ENCODE results near the gene CTPS1.

Gene CTPS1

DNA sequence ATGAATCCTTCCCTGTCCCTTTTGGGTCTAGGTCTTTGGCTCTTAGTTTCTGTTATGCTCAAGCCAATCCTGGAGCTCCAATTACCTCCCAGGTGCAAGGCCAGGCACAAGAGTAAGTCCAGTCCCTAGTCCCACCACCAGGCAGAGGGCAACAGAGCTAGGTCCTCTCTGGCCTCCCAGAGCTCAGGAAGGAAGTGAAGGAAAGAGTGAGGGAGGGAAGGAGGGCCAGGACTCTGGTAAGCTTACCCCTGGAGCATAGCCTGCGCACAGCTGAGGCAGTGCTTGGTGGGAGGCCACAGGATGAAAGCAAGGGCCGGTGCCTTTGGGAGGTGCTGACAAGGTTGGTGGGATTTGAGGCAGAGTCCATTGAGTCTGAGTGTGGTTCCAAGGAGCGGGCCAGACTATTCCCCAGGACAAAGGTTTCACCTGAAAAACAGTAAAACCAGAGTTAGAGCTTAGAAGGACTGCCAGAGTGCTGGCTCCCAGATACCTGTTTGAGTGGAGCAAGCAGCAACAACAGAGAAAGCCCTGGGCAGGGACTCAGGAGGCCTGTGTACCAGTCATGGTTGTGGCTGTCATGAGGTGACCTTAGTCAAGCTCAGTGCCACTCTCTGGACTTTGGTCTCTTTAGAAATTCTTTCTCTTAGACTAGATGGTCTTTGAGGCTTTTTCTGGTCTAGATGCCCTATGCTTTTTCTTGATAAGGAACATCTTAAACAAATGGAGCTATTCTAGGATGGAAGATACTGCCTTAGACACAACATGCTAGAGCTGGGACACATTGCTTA, 57.8 kb downstream of the CTPS1 start:
- H3K4me3 ChIP-seq (ENCODE audit: insufficient read depth, low read depth, low read length), result no peak overlapping the region
- no peak overlapping the region for H3K27ac ChIP-seq (ENCODE audit: insufficient read depth, low read depth, low read length, poor library complexity, severe bottlenecking)
- 95 to 96% methylated on average over 3 of the region's 3 CpGs for WGBS, 2 experiments
- H3K27me3 ChIP-seq (ENCODE audit: control insufficient read depth, insufficient read depth, low read length, poor library complexity, severe bottlenecking), result no peaks in the 10 kb centered on the region
- H3K36me3 ChIP-seq (ENCODE audit: control insufficient read depth, insufficient read depth, low read length), result no peaks in the 10 kb centered on the region
- no peaks in the 10 kb centered on the region for H3K4me1 ChIP-seq (ENCODE audit: control insufficient read depth, insufficient read depth, low read length)
- H3K9me3 ChIP-seq (ENCODE audit: control insufficient read depth, low read length), result no peaks in the 10 kb centered on the region

DNA sequence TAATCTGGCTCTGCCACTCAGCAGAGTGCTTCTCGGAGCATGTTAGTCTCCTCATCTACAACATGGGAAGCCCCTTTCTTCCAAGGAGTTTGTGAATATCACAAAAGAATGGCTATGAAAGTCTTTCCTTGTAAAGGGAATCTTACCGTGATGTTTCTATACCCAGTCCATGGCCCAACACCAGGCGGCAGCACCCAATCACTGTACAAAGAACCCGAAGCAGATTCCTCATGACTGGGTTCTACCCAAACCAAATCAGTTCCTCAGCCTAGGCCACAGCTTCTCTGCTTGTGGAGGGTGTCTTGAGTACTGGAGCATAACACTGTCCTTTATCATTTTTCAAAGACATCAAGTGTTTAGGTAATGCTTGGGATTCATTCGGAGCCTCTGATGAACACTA, 58.6 kb downstream of the CTPS1 start:
- no peaks in the 10 kb centered on the region for H3K9me3 ChIP-seq (ENCODE audit: control insufficient read depth, low read length)
- H3K36me3 ChIP-seq (ENCODE audit: control insufficient read depth, insufficient read depth, low read length), result no peaks in the 10 kb centered on the region
- no peaks in the 10 kb centered on the region for H3K27me3 ChIP-seq (ENCODE audit: control insufficient read depth, insufficient read depth, low read length, poor library complexity, severe bottlenecking)
- H3K4me1 ChIP-seq (ENCODE audit: control insufficient read depth, insufficient read depth, low read length), result no peaks in the 10 kb centered on the region
- H3K27ac ChIP-seq (ENCODE audit: insufficient read depth, low read depth, low read length, poor library complexity, severe bottlenecking), result no peak overlapping the region
- no peak overlapping the region for H3K4me3 ChIP-seq (ENCODE audit: insufficient read depth, low read depth, low read length)
- 97 to 99% methylated on average over 5 of the region's 5 CpGs for WGBS, 2 experiments

DNA sequence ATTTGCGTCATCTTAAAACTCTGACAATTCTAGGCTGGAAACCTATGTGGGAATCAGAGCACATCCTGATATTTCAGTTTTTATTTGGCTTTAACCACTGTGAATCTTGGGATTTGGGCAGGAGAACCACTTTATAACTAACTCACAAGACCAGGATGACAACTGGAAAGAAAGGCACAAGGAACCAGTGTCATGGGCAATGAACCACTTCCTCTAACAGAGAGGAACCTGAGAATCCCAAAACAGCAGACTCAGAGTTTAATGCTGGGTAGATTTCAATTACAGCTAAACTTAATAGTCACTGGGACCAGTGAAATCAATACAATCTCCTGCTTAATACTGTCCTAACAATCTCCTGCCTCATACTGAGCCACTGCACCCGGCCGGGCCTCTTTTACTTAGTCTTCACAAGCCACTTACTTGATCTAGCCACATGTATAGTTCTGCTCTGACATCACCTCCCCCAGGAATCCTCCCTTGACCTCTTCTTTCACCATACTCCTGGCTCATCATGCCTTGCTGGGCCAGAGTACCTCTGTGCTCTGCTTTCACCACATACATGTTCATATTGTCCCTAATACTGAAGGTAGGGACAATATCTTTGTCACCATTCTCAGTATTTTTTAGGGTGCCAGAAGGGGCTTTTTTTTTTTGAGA, 62.2 kb downstream of the CTPS1 start:
- no peak overlapping the region for H3K4me3 ChIP-seq (ENCODE audit: insufficient read depth, low read depth, low read length)
- H3K27me3 ChIP-seq (ENCODE audit: control insufficient read depth, insufficient read depth, low read length, poor library complexity, severe bottlenecking), result no peaks in the 10 kb centered on the region
- no peaks in the 10 kb centered on the region for H3K9me3 ChIP-seq (ENCODE audit: control insufficient read depth, low read length)
- 93 to 98% methylated on average over 3 of the region's 3 CpGs for WGBS, 2 experiments
- no peak overlapping the region for H3K27ac ChIP-seq (ENCODE audit: insufficient read depth, low read depth, low read length, poor library complexity, severe bottlenecking)
- H3K36me3 ChIP-seq (ENCODE audit: control insufficient read depth, insufficient read depth, low read length), result peaks cover 4% of the 10 kb centered on the region
- H3K4me1 ChIP-seq (ENCODE audit: control insufficient read depth, insufficient read depth, low read length), result no peaks in the 10 kb centered on the region

DNA sequence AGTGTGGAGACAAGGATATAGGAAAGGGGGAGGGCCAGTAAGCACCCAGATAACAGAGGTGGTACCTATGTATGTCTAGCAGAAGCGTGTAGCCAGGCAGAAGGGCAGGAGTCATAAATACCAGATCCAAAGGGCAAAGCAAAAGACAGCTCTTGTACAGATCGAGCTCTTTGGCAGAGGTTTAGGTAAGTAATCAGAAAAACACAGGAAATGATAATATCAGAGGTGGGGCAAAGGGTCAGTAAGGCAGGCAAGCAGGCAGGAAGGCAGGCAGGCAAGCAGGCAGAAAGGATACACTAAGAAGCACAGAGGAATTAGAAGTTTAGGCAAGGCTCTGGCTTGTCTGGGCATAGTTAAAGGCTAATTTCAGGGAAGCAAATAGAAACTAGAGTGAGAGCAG, 64.7 kb downstream of the CTPS1 start:
- Histone ChIP-seq H3K27ac (ENCODE audit: insufficient read depth, low read depth, low read length, poor library complexity, severe bottlenecking) (no peak overlapping the region), H3K4me1 (ENCODE audit: control insufficient read depth, insufficient read depth, low read length) (no peaks in the 10 kb centered on the region), H3K4me3 (ENCODE audit: insufficient read depth, low read depth, low read length) (no peak overlapping the region), H3K9me3 (ENCODE audit: control insufficient read depth, low read length) (no peaks in the 10 kb centered on the region), H3K27me3 (ENCODE audit: control insufficient read depth, insufficient read depth, low read length, poor library complexity, severe bottlenecking) (no peaks in the 10 kb centered on the region), H3K36me3 (ENCODE audit: control insufficient read depth, insufficient read depth, low read length) (peaks cover 6% of the 10 kb centered on the region)
- 89 to 93% methylated on average over 2 of the region's 2 CpGs for WGBS, 2 experiments

DNA sequence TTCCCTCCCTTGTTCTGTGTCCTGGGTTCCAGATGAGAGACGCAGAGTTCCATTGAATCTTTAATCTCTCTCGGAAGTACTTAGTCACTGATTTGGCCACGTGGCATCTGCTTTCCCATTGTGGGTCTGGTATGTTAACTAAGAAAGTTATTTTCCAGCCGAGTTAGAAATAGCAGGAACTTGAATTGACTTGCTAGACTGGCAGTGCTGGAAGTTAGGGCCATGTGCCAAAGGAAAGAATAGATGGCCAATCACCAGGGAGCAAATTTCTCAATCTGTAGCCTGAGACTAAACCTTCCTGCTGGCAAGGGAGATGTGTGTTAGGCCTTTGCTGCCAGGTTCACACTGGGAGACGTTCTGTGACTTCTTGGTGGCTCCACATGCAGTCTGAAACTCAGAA, 66.2 kb downstream of the CTPS1 start:
- 87 to 91% methylated on average over 5 of the region's 5 CpGs for WGBS, 2 experiments
- Histone ChIP-seq H3K4me3 (ENCODE audit: insufficient read depth, low read depth, low read length) (no peak overlapping the region), H3K27ac (ENCODE audit: insufficient read depth, low read depth, low read length, poor library complexity, severe bottlenecking) (no peak overlapping the region), H3K9me3 (ENCODE audit: control insufficient read depth, low read length) (no peaks in the 10 kb centered on the region), H3K36me3 (ENCODE audit: control insufficient read depth, insufficient read depth, low read length) (peaks cover 6% of the 10 kb centered on the region), H3K4me1 (ENCODE audit: control insufficient read depth, insufficient read depth, low read length) (no peaks in the 10 kb centered on the region), H3K27me3 (ENCODE audit: control insufficient read depth, insufficient read depth, low read length, poor library complexity, severe bottlenecking) (no peaks in the 10 kb centered on the region)

DNA sequence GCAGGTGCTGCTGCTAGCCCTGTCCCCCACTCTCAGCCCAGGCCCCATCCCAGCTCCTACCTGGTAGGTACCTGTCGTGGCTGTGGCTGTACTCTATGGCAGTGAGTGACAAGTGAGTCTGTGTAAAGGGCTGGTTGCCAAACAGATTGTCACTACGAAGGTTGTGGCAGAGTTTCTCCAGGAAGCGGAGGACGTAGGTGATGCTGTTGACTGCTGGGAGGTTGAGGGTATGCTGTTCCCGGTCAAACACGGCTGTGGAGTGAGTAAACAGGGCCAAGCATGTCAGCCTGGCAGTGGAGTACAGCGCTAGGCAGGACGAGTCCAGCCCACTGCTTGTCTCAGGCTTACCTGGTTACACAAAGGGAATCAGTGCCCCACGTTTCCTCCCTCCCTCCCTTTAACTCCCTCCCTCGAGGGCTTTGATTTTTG, 66.9 kb downstream of the CTPS1 start:
- 88 to 90% methylated on average over 10 of the region's 10 CpGs for WGBS, 2 experiments
- Histone ChIP-seq H3K27ac (ENCODE audit: insufficient read depth, low read depth, low read length, poor library complexity, severe bottlenecking) (no peak overlapping the region), H3K27me3 (ENCODE audit: control insufficient read depth, insufficient read depth, low read length, poor library complexity, severe bottlenecking) (no peaks in the 10 kb centered on the region), H3K36me3 (ENCODE audit: control insufficient read depth, insufficient read depth, low read length) (peaks cover 6% of the 10 kb centered on the region), H3K9me3 (ENCODE audit: control insufficient read depth, low read length) (no peaks in the 10 kb centered on the region), H3K4me1 (ENCODE audit: control insufficient read depth, insufficient read depth, low read length) (no peaks in the 10 kb centered on the region), H3K4me3 (ENCODE audit: insufficient read depth, low read depth, low read length) (no peak overlapping the region)

DNA sequence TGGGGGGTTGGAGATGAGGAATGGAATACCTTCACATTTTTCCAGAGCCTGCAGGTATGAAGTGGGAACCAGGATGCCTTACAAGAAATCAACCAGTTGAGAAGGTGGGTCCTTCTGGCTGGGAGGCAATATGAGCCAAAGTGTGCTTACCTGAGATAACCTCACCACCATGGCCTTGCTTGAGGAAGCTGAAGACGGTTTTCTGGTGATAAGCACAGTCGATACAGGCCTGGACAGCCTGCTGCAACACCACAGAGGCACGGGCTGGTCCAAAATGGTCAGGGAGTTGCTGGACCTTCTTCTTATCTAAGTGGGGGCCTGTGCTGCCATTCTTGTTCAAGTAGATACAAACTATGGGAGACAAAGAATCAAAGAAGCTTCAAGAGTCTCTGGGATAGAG, 69.0 kb downstream of the CTPS1 start:
- Histone ChIP-seq H3K27ac (ENCODE audit: insufficient read depth, low read depth, low read length, poor library complexity, severe bottlenecking) (no peak overlapping the region), H3K36me3 (ENCODE audit: control insufficient read depth, insufficient read depth, low read length) (peaks cover 6% of the 10 kb centered on the region), H3K4me3 (ENCODE audit: insufficient read depth, low read depth, low read length) (no peak overlapping the region), H3K27me3 (ENCODE audit: control insufficient read depth, insufficient read depth, low read length, poor library complexity, severe bottlenecking) (no peaks in the 10 kb centered on the region), H3K9me3 (ENCODE audit: control insufficient read depth, low read length) (no peaks in the 10 kb centered on the region), H3K4me1 (ENCODE audit: control insufficient read depth, insufficient read depth, low read length) (peaks cover 4% of the 10 kb centered on the region)
- 89 to 92% methylated on average over 3 of the region's 3 CpGs for WGBS, 2 experiments

DNA sequence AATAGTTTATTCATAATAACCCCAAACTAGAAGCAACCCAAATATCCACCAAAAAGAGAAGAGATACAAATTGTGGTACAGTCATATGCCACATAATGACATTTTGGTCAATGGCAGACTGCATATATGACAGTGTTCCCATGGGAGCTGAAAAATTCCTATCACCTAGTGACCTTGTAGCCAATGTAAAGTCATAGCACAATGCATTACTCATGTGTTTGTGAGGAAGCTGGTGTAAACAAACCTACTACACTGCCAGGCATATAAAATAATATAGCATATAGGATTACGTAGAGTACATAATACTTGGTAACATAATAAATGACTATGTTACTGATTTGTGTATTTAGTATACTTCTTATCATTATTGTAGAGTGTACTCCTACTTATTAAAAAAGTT, 71.5 kb downstream of the CTPS1 start:
- Histone ChIP-seq H3K36me3 (ENCODE audit: control insufficient read depth, insufficient read depth, low read length) (peaks cover 6% of the 10 kb centered on the region), H3K9me3 (ENCODE audit: control insufficient read depth, low read length) (no peaks in the 10 kb centered on the region), H3K4me3 (ENCODE audit: insufficient read depth, low read depth, low read length) (no peak overlapping the region), H3K27me3 (ENCODE audit: control insufficient read depth, insufficient read depth, low read length, poor library complexity, severe bottlenecking) (no peaks in the 10 kb centered on the region), H3K27ac (ENCODE audit: insufficient read depth, low read depth, low read length, poor library complexity, severe bottlenecking) (no peak overlapping the region), H3K4me1 (ENCODE audit: control insufficient read depth, insufficient read depth, low read length) (peaks cover 4% of the 10 kb centered on the region)
- no CpG with 5 or more reads among the region's 1 CpG for WGBS, 2 experiments

DNA sequence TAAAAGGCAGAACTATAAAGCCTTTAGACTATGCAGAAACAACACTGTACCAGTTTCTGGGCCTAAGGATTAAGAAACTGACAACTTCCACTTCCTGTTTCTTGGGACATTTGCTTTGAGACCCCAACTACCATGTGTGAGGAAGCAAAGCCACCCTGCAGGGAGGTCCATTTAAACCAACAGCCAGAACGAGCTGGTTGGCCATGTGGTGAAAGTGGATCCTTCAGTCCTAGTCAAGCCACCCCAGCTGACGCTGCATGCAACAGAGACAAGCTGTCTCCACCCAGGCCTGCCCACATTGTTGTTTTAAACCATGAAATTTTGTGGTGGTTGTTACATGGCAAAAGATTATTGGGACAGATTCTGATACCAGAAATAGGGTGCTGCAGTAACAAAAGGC, 73.8 kb downstream of the CTPS1 start:
- WGBS, 2 experiments, result 55 to 61% methylated on average over 2 of the region's 2 CpGs
- Histone ChIP-seq H3K36me3 (ENCODE audit: control insufficient read depth, insufficient read depth, low read length) (no peaks in the 10 kb centered on the region), H3K4me3 (ENCODE audit: insufficient read depth, low read depth, low read length) (no peak overlapping the region), H3K4me1 (ENCODE audit: control insufficient read depth, insufficient read depth, low read length) (peaks cover 8% of the 10 kb centered on the region), H3K9me3 (ENCODE audit: control insufficient read depth, low read length) (no peaks in the 10 kb centered on the region), H3K27ac (ENCODE audit: insufficient read depth, low read depth, low read length, poor library complexity, severe bottlenecking) (peak overlapping the region; percentile 16), H3K27me3 (ENCODE audit: control insufficient read depth, insufficient read depth, low read length, poor library complexity, severe bottlenecking) (no peaks in the 10 kb centered on the region)

DNA sequence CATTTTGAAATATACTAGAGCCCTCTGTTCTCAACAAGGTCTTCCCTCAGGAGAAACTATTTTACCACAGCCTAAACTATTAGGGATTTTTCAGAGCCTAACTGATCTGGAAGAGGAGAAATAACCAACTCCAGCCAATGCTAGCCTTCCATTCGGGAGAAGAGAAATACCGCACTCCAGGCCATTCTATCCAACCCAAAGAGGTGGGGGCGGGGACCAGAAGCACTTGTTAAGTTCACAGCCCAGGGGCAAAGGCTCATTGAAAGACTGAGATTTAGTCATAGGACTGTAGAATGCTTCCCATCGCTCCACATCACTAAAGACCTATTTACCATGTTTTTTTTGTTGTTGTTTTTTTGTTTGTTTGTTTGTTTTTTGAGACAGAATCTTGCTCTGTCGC, 77.4 kb downstream of the CTPS1 start:
- Histone ChIP-seq H3K27me3 (ENCODE audit: control insufficient read depth, insufficient read depth, low read length, poor library complexity, severe bottlenecking) (no peaks in the 10 kb centered on the region), H3K4me1 (ENCODE audit: control insufficient read depth, insufficient read depth, low read length) (peaks cover 8% of the 10 kb centered on the region), H3K9me3 (ENCODE audit: control insufficient read depth, low read length) (no peaks in the 10 kb centered on the region), H3K4me3 (ENCODE audit: insufficient read depth, low read depth, low read length) (no peak overlapping the region), H3K36me3 (ENCODE audit: control insufficient read depth, insufficient read depth, low read length) (no peaks in the 10 kb centered on the region), H3K27ac (ENCODE audit: insufficient read depth, low read depth, low read length, poor library complexity, severe bottlenecking) (peak overlapping the region; percentile 50)
- 66 to 79% methylated on average over 3 to 4 of the region's 5 CpGs for WGBS, 2 experiments

All from ectodermal cell (in vitro differentiated cells).